Naive B cell (primary cell): Measurements from ENCODE around the gene IFI16. TPM values are rescaled to one million over a fixed set of nuclear protein-coding genes. Genes with fewer than 3 reads are reported as not detected.

Experiments used
- ATAC-seq, 2 donors: fragments of 150-1000 bp; cut with Tn5 transposase; 2 replicates each; pipeline ENCODE4 v1.10.0; 2021; ENCODE audit warnings: low read depth in 2 of 2, mild to moderate bottlenecking in 2 of 2, moderate library complexity in 2 of 2
- DNase-seq: peaks from one replicate; pipeline ENCODE4 v3.0.0; 2022
- H3K27ac Mint-ChIP-seq, 6 donors: one replicate each; pipeline ENCODE4 v1.8.0; 2020 to 2022; ENCODE audit warnings: mild to moderate bottlenecking in 6 of 6, mixed read lengths in 6 of 6, moderate library complexity in 5 of 6, inconsistent platforms in 2 of 6
- H3K27me3 Mint-ChIP-seq, 3 donors: one replicate each; pipeline ENCODE4 v1.8.0; 2021 to 2022; ENCODE audit warnings: mixed read lengths in 3 of 3, mild to moderate bottlenecking in 1 of 3
- H3K36me3 Mint-ChIP-seq, 2 donors: one replicate each; pipeline ENCODE4 v1.8.0; 2020 to 2022; ENCODE audit warnings: mixed read lengths in 2 of 2, inconsistent platforms in 1 of 2, mild to moderate bottlenecking in 1 of 2
- H3K4me1 Mint-ChIP-seq, 3 donors: one replicate each; pipeline ENCODE4 v1.8.0; 2020 to 2022; ENCODE audit warnings: mixed read lengths in 3 of 3, inconsistent platforms in 1 of 3, mild to moderate bottlenecking in 1 of 3, moderate library complexity in 1 of 3
- H3K4me3 Mint-ChIP-seq, 8 donors: one replicate each; pipeline ENCODE4 v1.8.0; 2020 to 2022; ENCODE audit warnings: mild to moderate bottlenecking in 8 of 8, mixed read lengths in 8 of 8, moderate library complexity in 8 of 8, inconsistent platforms in 2 of 8
- H3K9me3 Mint-ChIP-seq, 7 donors: one replicate each; pipeline ENCODE4 v1.8.0; 2020 to 2022; ENCODE audit warnings: mixed read lengths in 7 of 7, mild to moderate bottlenecking in 5 of 7, inconsistent platforms in 2 of 7, moderate library complexity in 1 of 7
- polyA plus RNA-seq, 6 donors: library from polyadenylated mRNA; unstranded; fragments of 300-500 nt; fragmentation: Illumina TruSeq; gene quantifications; one replicate each; pipeline ENCODE4 v1.2.3, GENCODE V29; 2021; ENCODE audit warnings: low read depth in 6 of 6

Gene IFI16
- 100 to 1,000 TPM; 143 to 262 (median 206) TPM for polyA plus RNA-seq

DNA sequence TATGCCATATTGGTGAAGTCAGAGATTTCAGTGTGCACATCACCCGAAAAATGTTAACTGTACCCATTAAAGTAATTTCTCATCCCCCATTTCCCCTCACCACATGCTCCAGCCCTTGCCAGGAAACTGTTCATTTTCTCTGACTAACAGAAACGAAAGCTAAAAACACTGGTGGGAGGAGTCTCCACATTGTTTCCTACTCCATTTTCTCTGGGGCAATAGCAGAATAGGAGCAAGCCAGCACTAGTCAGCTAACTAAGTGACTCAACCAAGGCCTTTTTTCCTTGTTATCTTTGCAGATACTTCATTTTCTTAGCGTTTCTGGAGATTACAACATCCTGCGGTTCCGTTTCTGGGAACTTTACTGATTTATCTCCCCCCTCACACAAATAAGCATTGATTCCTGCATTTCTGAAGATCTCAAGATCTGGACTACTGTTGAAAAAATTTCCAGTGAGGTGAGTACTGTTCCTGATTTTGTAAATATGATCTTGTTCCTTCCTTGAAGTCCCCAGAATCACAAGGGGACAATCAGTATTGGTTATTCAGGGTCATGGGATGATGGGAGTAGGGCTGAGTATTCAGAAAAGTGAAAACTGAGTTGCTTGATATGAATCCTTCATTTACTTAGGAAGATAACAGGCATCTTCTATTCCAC is at the start of gene IFI16:
Gene IFI16 (plus strand): TSS at position 204 of the 658 bp plus-strand sequence. CDS start 4,774 bp downstream, outside the sequence.
- ATAC-seq (peak; percentile 76 to 80), DNase-seq (peak; percentile 54)
- no peaks in the 10 kb centered on the region for H3K9me3 Mint-ChIP-seq
- H3K27ac Mint-ChIP-seq, result peak within 1 kb of the TSS; percentile 78 to 95 (median 92)
- peaks cover 68 to 80% (median 70%) of the 10 kb centered on the region in 3 donors for H3K4me1 Mint-ChIP-seq
- H3K4me3 Mint-ChIP-seq, result peak within 1 kb of the TSS; percentile 86 to 100 (median 96)
- H3K27me3 Mint-ChIP-seq, result no peaks in the 10 kb centered on the region
- peaks cover 24 to 39% of the 10 kb centered on the region in 2 donors for H3K36me3 Mint-ChIP-seq

DNA sequence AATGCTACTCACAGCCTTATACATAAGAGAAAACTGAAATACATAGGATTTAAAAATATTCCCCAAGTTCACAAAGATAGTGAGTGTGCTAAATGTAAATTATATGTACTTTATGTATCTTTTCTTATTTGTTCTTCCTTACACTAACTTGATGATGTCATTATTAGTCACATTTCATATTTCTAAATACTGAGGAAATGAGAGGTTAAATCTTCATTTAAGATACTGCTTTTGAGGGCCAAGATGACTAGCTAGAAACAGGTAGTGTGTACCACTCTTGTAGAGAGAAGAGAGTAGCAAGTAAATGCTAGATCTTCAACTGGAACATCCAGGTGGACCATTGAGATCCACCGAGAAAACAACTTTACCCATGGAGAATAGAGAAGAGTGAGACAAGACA is 48.5 kb upstream of the IFI16 start:
- no peak for ATAC-seq
- DNase-seq, result no peak
- Mint-ChIP-seq H3K27me3 (peaks cover 13 to 50% (median 30%) of the 10 kb centered on the region in 3 donors), H3K27ac (peak overlapping the region in 1 of 6 donors; percentile 73), H3K9me3 (peaks cover 0 to 7% (median 0%) of the 10 kb centered on the region in 7 donors), H3K36me3 (no peaks in the 10 kb centered on the region), H3K4me1 (no peaks in the 10 kb centered on the region), H3K4me3 (no peak overlapping the region)

DNA sequence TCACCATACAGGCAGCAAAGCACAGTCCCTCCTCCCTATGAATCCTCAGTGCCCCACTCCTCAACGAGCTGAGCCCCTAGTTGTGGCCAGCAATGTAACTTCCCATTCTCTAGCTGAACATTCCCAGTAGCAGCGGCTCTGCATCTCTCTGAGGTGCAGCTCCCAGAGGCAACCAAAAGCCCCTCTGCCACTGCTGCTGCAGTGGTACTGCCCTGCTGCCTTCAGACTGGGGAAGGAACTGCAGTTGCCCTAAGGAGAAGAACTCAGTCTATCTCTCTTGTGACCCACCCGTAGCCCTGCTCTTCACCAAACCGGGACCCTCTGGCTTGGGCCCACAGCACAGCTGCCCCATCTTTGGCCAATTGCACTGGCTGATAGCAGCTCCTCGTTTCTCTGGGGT is 46.7 kb upstream of the IFI16 start:
- H3K36me3 Mint-ChIP-seq, result no peaks in the 10 kb centered on the region
- H3K4me3 Mint-ChIP-seq, result no peak overlapping the region
- no peak overlapping the region for H3K27ac Mint-ChIP-seq
- H3K27me3 Mint-ChIP-seq, result peaks cover 13 to 50% (median 30%) of the 10 kb centered on the region in 3 donors
- DNase-seq (no peak), ATAC-seq (no peak)
- H3K9me3 Mint-ChIP-seq, result peaks cover 0 to 4% (median 0%) of the 10 kb centered on the region in 7 donors
- no peaks in the 10 kb centered on the region for H3K4me1 Mint-ChIP-seq

DNA sequence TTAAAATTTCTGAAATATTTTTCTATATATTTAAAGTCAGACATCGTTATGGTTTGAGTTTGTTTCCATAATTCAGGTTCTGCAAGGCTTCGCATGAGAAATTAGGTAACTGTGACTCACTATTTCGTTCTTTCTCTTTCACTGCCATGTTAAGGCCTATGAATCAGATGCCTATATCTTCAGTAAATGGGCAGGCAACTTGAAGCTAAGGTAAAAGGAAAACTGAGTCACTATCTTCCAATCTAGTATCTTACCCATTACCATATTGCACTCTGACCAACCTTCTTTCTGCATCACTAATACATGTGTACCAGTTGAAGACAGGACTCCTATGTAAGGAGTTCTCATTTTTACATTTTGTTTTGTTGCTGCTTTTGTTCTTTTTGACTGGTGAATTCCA is 40.5 kb upstream of the IFI16 start:
- DNase-seq (no peak), ATAC-seq (no peak)
- no peak overlapping the region for H3K4me3 Mint-ChIP-seq
- H3K27ac Mint-ChIP-seq, result no peak overlapping the region
- peaks cover 0 to 2% (median 0%) of the 10 kb centered on the region in 7 donors for H3K9me3 Mint-ChIP-seq
- H3K27me3 Mint-ChIP-seq, result peaks cover 0 to 20% (median 13%) of the 10 kb centered on the region in 3 donors
- no peaks in the 10 kb centered on the region for H3K4me1 Mint-ChIP-seq
- H3K36me3 Mint-ChIP-seq, result no peaks in the 10 kb centered on the region

DNA sequence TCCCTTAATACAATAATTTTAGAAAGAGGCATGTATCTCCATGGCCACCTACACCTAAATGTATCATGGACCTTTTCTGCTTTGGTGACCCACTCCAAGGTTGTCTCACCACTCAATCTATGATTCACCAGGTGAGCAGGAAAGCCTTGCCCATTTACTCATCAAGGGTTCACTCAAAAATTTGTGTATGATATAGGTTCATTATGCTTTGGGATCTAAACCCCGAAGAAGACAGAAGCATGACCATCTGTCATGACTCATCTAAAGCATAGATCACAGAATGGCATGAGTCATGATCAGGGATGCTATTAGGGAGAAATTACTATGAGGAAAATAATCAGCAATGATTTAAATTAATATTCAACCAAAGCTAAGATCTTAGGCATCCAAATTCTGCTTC is 39.9 kb upstream of the IFI16 start:
- DNase-seq, result no peak
- no peak for ATAC-seq
- Mint-ChIP-seq H3K4me1 (no peaks in the 10 kb centered on the region), H3K4me3 (no peak overlapping the region), H3K36me3 (no peaks in the 10 kb centered on the region), H3K27ac (no peak overlapping the region), H3K9me3 (peaks cover 0 to 2% (median 0%) of the 10 kb centered on the region in 7 donors), H3K27me3 (peaks cover 0 to 13% (median 9%) of the 10 kb centered on the region in 3 donors)

DNA sequence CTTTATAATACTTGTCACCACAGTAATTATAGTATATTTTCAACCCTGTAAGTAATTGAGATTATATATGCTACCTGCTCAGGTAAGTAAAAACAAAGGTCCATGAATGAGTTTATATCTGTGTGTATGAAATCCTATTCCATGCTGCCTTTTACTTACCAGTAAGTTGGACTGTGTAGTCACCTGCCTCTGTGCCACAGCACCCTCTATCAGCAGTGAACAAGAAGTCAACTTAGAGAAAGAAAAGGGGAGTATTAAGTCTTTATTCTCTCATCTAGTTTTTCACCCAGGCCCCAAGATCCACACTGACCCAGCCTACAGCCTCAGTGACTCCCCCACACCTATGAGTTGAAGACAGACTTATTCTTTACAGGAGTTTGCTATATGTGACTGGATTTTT is 36.9 kb upstream of the IFI16 start:
- no peak overlapping the region for H3K4me3 Mint-ChIP-seq
- no peaks in the 10 kb centered on the region for H3K4me1 Mint-ChIP-seq
- ATAC-seq (no peak), DNase-seq (no peak)
- H3K27me3 Mint-ChIP-seq, result no peaks in the 10 kb centered on the region
- peak overlapping the region in 1 of 6 donors; percentile 51 for H3K27ac Mint-ChIP-seq
- H3K36me3 Mint-ChIP-seq, result no peaks in the 10 kb centered on the region
- peaks cover 0 to 2% (median 0%) of the 10 kb centered on the region in 7 donors for H3K9me3 Mint-ChIP-seq

DNA sequence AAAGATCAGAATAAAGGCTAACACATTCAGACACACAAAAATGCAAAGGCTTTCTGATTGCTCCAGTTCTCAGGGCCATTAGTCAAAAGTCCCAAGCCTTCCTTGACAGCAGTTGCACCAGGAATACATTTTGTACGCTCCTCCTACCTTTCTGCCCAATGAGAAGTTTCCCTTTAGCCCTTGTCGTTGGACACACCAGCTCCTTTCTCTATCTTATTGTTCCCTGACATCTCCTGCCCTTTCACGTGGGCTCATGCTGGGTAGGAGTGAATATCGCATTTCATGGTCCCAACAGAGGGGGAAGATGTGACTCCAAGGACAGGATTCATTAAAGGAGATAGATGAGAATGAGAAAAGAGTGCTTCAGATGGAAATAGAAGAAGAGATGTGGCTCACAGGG is 33.5 kb upstream of the IFI16 start:
- H3K27me3 Mint-ChIP-seq, result no peaks in the 10 kb centered on the region
- no peak for DNase-seq
- H3K9me3 Mint-ChIP-seq, result peaks cover 0 to 11% (median 9%) of the 10 kb centered on the region in 7 donors
- H3K27ac Mint-ChIP-seq, result no peak overlapping the region
- no peak overlapping the region for H3K4me3 Mint-ChIP-seq
- no peaks in the 10 kb centered on the region for H3K4me1 Mint-ChIP-seq
- no peaks in the 10 kb centered on the region for H3K36me3 Mint-ChIP-seq
- ATAC-seq, result no peak

DNA sequence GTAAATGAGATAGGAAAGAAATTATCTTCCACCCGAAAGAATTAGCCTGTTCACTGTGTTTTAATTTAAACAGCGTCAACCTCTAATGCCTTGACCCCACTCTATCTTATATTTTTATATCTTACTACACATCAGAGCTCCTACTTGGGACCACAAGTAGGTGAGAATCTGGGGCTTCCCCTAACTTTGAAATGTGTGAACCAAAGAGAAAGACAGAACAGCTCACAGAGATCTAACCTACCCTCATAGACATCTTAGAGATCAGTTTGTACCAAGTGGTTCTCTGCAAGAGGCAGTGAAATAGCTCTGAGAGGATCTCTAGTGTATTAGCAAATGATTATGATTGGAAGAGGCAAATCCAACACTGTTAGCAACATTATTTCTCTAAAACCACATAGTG is 31.0 kb upstream of the IFI16 start:
- H3K27me3 Mint-ChIP-seq, result peaks cover 0 to 11% (median 5%) of the 10 kb centered on the region in 3 donors
- H3K4me1 Mint-ChIP-seq, result no peaks in the 10 kb centered on the region
- DNase-seq, result no peak
- peaks cover 8 to 16% of the 10 kb centered on the region in 2 donors for H3K36me3 Mint-ChIP-seq
- H3K27ac Mint-ChIP-seq, result peak overlapping the region in 1 of 6 donors; percentile 2
- H3K9me3 Mint-ChIP-seq, result peaks cover 9 to 28% (median 19%) of the 10 kb centered on the region in 7 donors
- H3K4me3 Mint-ChIP-seq, result no peak overlapping the region
- ATAC-seq, result no peak

DNA sequence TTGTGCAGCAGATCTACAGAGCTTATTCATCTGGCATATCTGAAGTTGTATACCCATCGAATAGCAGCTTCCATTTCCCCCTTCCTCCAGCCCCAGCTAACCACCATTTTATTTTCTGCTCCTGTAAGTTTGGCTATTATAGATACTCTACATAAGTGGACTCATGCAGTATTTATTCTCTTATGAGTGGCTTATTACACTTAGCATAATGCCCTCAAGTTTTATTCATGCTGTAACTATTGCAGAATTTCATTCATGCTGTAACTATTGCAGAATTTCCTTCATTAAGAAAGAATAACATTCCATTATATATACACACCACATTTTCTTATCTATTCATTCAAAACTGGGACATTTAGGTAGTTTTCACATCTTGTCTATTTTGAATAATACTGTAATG is 30.5 kb upstream of the IFI16 start:
- no peak overlapping the region for H3K4me3 Mint-ChIP-seq
- DNase-seq (no peak), ATAC-seq (no peak)
- H3K9me3 Mint-ChIP-seq, result peaks cover 9 to 33% (median 21%) of the 10 kb centered on the region in 7 donors
- peaks cover 10 to 17% of the 10 kb centered on the region in 2 donors for H3K36me3 Mint-ChIP-seq
- no peak overlapping the region for H3K27ac Mint-ChIP-seq
- no peaks in the 10 kb centered on the region for H3K4me1 Mint-ChIP-seq
- H3K27me3 Mint-ChIP-seq, result peaks cover 0 to 16% (median 8%) of the 10 kb centered on the region in 3 donors

DNA sequence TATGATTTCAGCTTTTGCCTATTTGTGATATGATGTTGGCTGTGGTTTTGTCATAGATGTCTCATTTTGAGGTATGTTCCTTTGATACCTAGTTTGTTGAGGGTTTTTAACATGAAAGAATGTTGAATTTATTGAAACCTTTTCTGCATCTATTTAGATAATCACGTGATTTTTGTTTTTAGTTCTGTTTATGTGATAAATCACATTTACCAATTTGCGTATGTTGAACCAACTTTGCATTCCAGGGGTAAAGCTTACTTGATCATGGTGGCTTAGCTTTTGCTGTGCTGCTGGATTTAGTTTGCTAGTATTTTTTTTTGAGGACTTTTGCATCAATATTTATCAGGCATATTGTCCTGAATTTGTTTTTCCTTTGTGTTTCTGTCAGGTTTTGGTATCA is 26.5 kb upstream of the IFI16 start:
- H3K27ac Mint-ChIP-seq, result no peak overlapping the region
- DNase-seq, result no peak
- no peak for ATAC-seq
- peaks cover 9 to 39% (median 29%) of the 10 kb centered on the region in 7 donors for H3K9me3 Mint-ChIP-seq
- H3K4me3 Mint-ChIP-seq, result no peak overlapping the region
- peaks cover 12 to 41% (median 17%) of the 10 kb centered on the region in 3 donors for H3K27me3 Mint-ChIP-seq
- H3K4me1 Mint-ChIP-seq, result no peaks in the 10 kb centered on the region
- H3K36me3 Mint-ChIP-seq, result peaks cover 10 to 17% of the 10 kb centered on the region in 2 donors

DNA sequence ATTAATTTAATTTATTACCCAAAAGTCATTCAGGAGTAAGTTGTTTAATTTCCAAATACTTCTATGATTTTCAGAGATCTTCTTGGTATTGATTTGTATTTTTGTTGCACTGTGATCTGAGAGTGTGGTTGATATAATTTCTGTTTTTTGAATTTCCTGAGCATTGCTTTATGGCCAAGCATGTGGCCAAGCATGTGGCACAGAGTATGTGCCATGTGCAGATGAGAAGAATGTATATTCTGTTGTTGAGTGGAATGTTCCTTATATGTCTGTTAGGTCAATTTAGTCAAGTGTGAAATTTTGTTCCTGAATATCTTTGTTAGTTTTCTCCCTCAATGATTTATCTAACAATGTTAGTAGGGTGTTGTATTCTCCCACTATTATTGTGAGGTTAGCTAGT is 25.3 kb upstream of the IFI16 start:
- no peak overlapping the region for H3K27ac Mint-ChIP-seq
- peaks cover 9 to 39% (median 28%) of the 10 kb centered on the region in 7 donors for H3K9me3 Mint-ChIP-seq
- no peak for DNase-seq
- H3K4me1 Mint-ChIP-seq, result no peaks in the 10 kb centered on the region
- no peak for ATAC-seq
- H3K4me3 Mint-ChIP-seq, result no peak overlapping the region
- peaks cover 10 to 17% of the 10 kb centered on the region in 2 donors for H3K36me3 Mint-ChIP-seq
- H3K27me3 Mint-ChIP-seq, result peaks cover 14 to 44% (median 24%) of the 10 kb centered on the region in 3 donors

DNA sequence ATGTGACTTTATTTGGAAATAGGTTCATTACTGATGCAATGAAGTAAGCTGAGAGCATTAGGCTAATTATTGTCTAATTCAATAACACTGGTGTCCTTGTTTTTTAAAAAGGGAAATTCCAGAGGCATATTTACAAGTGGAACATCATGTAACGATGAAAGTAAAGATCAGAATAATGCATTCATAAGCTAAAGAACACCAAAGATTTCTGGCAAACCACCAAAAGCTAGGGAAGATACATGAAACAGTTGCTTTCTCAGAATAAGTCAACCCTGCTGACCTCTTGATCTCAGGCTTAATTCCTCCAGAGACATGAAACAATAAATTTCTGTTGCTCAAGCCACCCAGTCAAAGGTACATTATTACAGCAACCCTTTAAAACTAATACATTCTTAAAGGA is 20.3 kb upstream of the IFI16 start:
- DNase-seq (no peak), ATAC-seq (no peak)
- Mint-ChIP-seq H3K9me3 (peaks cover 13 to 38% (median 29%) of the 10 kb centered on the region in 7 donors), H3K27ac (no peak overlapping the region), H3K4me3 (no peak overlapping the region), H3K36me3 (peaks cover 11 to 16% of the 10 kb centered on the region in 2 donors), H3K27me3 (peaks cover 14 to 26% (median 14%) of the 10 kb centered on the region in 3 donors), H3K4me1 (peaks cover 5 to 6% (median 6%) of the 10 kb centered on the region in 3 donors)

DNA sequence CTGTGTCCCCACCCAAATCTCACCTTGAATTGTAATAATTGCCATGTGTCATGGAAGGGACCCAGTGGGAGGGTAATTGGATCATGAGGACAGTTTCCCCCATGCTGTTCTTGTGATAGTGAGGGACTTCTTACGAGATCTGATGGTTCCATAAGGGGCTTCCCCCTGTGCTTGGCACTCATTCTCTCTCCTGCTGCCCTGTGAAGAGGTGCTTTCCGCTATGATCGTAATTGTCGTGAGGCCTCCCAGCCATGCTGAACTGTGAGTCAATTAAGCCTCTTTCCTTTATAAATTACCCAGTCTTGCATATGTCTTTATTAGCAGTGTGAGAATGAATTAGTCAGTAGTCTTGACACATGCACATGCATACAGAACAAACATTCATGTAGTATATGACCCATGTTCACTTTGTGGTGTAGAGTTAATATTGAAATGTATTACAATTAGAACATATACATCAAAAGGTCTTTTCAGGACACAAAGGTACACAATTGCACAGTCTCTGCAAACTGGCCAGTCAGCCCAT is 16.9 kb upstream of the IFI16 start:
- no peak for ATAC-seq
- peaks cover 6 to 13% (median 10%) of the 10 kb centered on the region in 3 donors for H3K27me3 Mint-ChIP-seq
- H3K4me1 Mint-ChIP-seq, result peaks cover 5 to 6% (median 6%) of the 10 kb centered on the region in 3 donors
- DNase-seq, result no peak
- H3K36me3 Mint-ChIP-seq, result peaks cover 11 to 16% of the 10 kb centered on the region in 2 donors
- no peak overlapping the region for H3K27ac Mint-ChIP-seq
- H3K9me3 Mint-ChIP-seq, result peaks cover 12 to 36% (median 24%) of the 10 kb centered on the region in 7 donors
- no peak overlapping the region for H3K4me3 Mint-ChIP-seq

DNA sequence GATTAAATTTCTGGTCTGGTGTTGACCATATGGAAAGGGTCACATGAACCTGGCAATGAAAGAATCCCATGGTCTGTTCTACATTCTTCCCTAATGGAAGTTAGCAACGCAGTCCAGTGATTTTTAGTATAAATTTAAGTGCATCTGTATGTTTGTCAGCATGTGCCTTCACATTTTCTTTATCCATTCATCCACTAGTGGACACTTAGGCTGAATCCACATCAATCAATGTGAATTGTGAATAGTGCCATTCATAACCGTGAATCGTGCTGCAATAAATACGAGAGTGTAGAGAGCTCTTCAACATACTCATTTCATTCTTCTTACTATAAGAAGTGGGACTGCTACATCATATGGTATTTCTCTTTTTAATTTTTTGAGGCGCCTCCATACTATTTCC is 12.7 kb upstream of the IFI16 start:
- no peak for DNase-seq
- Mint-ChIP-seq H3K36me3 (peaks cover 5 to 8% of the 10 kb centered on the region in 2 donors), H3K4me3 (no peak overlapping the region), H3K4me1 (peaks cover 6 to 9% (median 7%) of the 10 kb centered on the region in 3 donors), H3K9me3 (peaks cover 0 to 16% (median 12%) of the 10 kb centered on the region in 7 donors), H3K27me3 (peaks cover 0 to 6% (median 0%) of the 10 kb centered on the region in 3 donors), H3K27ac (peak overlapping the region in 1 of 6 donors; percentile 30)
- no peak for ATAC-seq
